Naive B cell (primary cell): Measurements from ENCODE around the gene ZNF292. TPM values are rescaled to one million over a fixed set of nuclear protein-coding genes. Genes with fewer than 3 reads are reported as not detected.

Experiments used
- ATAC-seq, 2 donors: fragments of 150-1000 bp; cut with Tn5 transposase; 2 replicates each; pipeline ENCODE4 v1.10.0; 2021; ENCODE audit warnings: low read depth in 2 of 2, mild to moderate bottlenecking in 2 of 2, moderate library complexity in 2 of 2
- DNase-seq: peaks from one replicate; pipeline ENCODE4 v3.0.0; 2022
- H3K27ac Mint-ChIP-seq, 6 donors: one replicate each; pipeline ENCODE4 v1.8.0; 2020 to 2022; ENCODE audit warnings: mild to moderate bottlenecking in 6 of 6, mixed read lengths in 6 of 6, moderate library complexity in 5 of 6, inconsistent platforms in 2 of 6
- H3K27me3 Mint-ChIP-seq, 3 donors: one replicate each; pipeline ENCODE4 v1.8.0; 2021 to 2022; ENCODE audit warnings: mixed read lengths in 3 of 3, mild to moderate bottlenecking in 1 of 3
- H3K36me3 Mint-ChIP-seq, 2 donors: one replicate each; pipeline ENCODE4 v1.8.0; 2020 to 2022; ENCODE audit warnings: mixed read lengths in 2 of 2, inconsistent platforms in 1 of 2, mild to moderate bottlenecking in 1 of 2
- H3K4me1 Mint-ChIP-seq, 3 donors: one replicate each; pipeline ENCODE4 v1.8.0; 2020 to 2022; ENCODE audit warnings: mixed read lengths in 3 of 3, inconsistent platforms in 1 of 3, mild to moderate bottlenecking in 1 of 3, moderate library complexity in 1 of 3
- H3K4me3 Mint-ChIP-seq, 8 donors: one replicate each; pipeline ENCODE4 v1.8.0; 2020 to 2022; ENCODE audit warnings: mild to moderate bottlenecking in 8 of 8, mixed read lengths in 8 of 8, moderate library complexity in 8 of 8, inconsistent platforms in 2 of 8
- H3K9me3 Mint-ChIP-seq, 7 donors: one replicate each; pipeline ENCODE4 v1.8.0; 2020 to 2022; ENCODE audit warnings: mixed read lengths in 7 of 7, mild to moderate bottlenecking in 5 of 7, inconsistent platforms in 2 of 7, moderate library complexity in 1 of 7
- polyA plus RNA-seq, 6 donors: library from polyadenylated mRNA; unstranded; fragments of 300-500 nt; fragmentation: Illumina TruSeq; gene quantifications; one replicate each; pipeline ENCODE4 v1.2.3, GENCODE V29; 2021; ENCODE audit warnings: low read depth in 6 of 6

The ZNF292 gene
- polyA plus RNA-seq, 6 donors from 2014 or later = 19.4 to 48.9 (median 38.4) TPM

DNA sequence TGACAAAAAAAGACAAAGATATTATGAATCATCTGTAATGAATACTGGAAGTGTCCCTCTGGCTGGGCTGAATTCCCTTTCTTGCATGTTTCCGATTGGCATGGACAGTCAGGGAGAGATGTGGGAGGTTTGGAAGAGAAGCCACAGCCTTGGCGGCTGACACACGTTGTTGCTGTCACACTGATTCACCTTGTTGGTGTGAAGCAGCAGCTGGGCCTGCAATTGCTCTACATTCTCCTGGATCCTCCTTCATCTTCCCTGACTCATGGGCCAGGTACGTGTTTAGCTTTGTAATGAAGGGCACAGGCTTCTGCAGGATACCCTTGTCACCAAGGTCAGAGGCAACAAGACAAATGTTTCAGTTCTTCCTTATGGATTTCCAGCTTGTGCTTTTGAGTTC lies 153.6 kb downstream of the ZNF292 start:
- H3K27me3 Mint-ChIP-seq = peaks cover 9 to 21% (median 20%) of the 10 kb centered on the region in 3 donors

DNA sequence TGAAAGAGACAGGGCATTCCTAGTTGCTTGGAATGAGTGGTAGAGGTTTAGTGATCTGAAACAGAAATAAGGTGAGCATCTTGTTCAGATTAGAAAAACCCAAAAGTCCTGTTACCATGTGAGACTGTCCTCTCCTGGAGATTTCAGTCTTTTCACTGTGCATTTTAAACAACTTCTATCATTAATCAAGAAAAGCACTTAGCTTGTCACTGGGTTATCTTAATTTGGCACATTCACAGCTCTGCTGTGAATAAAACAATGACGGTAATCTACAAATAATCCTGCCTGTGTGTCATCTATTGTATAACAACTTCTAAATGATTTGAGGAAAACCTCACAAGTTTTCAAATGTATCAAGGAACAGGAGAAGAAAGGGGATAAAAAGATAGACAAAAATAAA lies 157.5 kb downstream of the ZNF292 start:
- H3K27ac Mint-ChIP-seq = no peak overlapping the region
- peaks cover 0 to 1% (median 0%) of the 10 kb centered on the region in 7 donors for H3K9me3 Mint-ChIP-seq

More for the DNA sequence above, 153.6 kb downstream of the ZNF292 start:
- Mint-ChIP-seq H3K4me1 (no peaks in the 10 kb centered on the region), H3K27ac (no peak overlapping the region), H3K36me3 (peaks cover 0 to 3% of the 10 kb centered on the region in 2 donors), H3K4me3 (no peak overlapping the region), H3K9me3 (peaks cover 0 to 21% (median 12%) of the 10 kb centered on the region in 7 donors)
- DNase-seq = no peak
- ATAC-seq = no peak

More for the DNA sequence above, 157.5 kb downstream of the ZNF292 start:
- ATAC-seq = no peak
- no peaks in the 10 kb centered on the region for H3K4me1 Mint-ChIP-seq
- no peak for DNase-seq
- peaks cover 19 to 45% (median 38%) of the 10 kb centered on the region in 3 donors for H3K27me3 Mint-ChIP-seq
- no peak overlapping the region for H3K4me3 Mint-ChIP-seq
- no peaks in the 10 kb centered on the region for H3K36me3 Mint-ChIP-seq

Other genes starting within 250 kb of the ZNF292 start
- gene HTR1E, start 218.0 kb upstream of the ZNF292 start, polyA plus RNA-seq = not detected
- gene CGA, start 60.5 kb upstream of the ZNF292 start, polyA plus RNA-seq = not detected
- 10 to 100 TPM; 13.2 to 19.9 (median 16.8) TPM for gene SMIM8, start 167.0 kb downstream of the ZNF292 start, polyA plus RNA-seq
- gene GJB7, start 173.7 kb downstream of the ZNF292 start, polyA plus RNA-seq = under 1 TPM in 3 of 6 donors, not detected in 3; 0.38 to 0.57 (median 0.48) TPM
- 1 to 10 TPM in 1 of 6 donors, under 1 TPM in 4, not detected in 1; 0.24 to 1.1 (median 0.71) TPM for gene C6orf163, start 189.2 kb downstream of the ZNF292 start, polyA plus RNA-seq